Activated CD4-positive, CD25-positive, alpha-beta regulatory T cell treated with anti-CD3 and anti-CD28 coated beads, Interleukin-2, amount 50 U/mL, for 24 hours (primary cell): ENCODE measurements around the gene OPN3.
"Not testable (repeated sequence)": the region's sequence is repeated elsewhere in the genome, so short reads cannot be mapped to it uniquely, and the experiment has no call there.

Experiments used
- ATAC-seq, 2 donors: fragments of 150-1000 bp; cut with Tn5 transposase; one replicate each; pipeline ENCODE4 v1.10.0; 2021; ENCODE audit warnings: mild to moderate bottlenecking in 1 of 2, moderate library complexity in 1 of 2

Gene OPN3, protein sequence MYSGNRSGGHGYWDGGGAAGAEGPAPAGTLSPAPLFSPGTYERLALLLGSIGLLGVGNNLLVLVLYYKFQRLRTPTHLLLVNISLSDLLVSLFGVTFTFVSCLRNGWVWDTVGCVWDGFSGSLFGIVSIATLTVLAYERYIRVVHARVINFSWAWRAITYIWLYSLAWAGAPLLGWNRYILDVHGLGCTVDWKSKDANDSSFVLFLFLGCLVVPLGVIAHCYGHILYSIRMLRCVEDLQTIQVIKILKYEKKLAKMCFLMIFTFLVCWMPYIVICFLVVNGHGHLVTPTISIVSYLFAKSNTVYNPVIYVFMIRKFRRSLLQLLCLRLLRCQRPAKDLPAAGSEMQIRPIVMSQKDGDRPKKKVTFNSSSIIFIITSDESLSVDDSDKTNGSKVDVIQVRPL

DNA sequence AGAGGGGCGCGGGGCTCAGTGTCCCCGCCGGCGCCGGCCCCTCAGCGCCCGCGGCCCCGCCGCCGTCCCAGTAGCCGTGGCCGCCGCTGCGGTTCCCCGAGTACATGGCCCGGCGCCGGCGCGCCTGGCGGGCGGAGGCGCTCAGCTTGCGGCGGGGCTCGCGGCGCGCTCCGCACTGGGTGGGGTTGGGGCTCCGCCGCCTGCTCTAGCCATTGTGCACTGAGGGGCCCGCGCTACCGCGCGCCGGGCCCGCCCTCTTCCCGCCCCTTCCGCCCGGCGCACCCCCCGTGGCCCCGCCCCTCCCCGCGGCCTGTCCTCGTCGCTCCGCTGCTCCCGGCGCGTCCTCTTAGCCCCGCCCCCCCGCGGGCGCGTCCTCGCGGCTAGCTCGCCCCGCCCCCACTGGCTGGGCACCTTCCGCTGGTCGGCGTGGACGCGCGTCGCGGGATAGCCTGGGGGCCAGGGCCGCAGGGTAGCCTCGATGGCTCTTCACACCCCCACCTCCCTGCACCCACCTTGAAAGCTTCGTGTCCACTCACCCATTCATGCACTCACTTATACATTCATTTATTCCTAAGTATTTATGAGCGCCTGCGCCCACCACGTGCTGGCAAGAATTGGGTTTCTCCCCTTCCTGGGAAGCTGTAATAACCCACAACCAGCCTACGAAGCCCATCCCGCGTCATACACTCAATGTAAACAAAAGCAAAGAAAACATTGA lies at the start of gene OPN3, which contains the start of gene CHML:
OPN3 (minus strand) TSS at position 221 of the 718 bp plus-strand sequence; CDS start at position 106, 115 bp downstream.
CHML (minus strand) TSS at position 221 of the 718 bp plus-strand sequence. CDS start 4,603 bp downstream, outside the sequence.
- peak; percentile 97 to 98 for ATAC-seq

DNA sequence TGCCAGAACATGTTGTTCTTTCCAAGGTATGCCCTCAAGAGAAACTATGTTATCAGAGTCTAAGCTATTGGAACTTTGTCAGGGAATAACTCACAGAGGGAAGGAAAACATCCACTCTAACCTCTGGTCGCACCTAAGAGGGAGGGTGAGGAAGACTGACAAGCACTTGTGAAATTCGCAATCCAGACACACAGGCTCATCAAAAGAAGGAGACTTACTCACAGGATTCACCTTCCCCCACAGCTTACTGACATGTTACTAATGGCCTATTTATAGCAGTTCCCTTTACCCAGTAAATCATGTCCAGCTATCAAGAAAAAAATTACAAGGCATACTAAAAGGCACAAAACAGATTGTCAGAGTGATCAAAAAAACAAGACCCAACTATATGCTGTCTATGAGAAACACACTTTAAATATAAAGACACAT lies 48.8 kb upstream of the OPN3 start:
- peak in 1 of 2 donors; percentile 17 for ATAC-seq

DNA sequence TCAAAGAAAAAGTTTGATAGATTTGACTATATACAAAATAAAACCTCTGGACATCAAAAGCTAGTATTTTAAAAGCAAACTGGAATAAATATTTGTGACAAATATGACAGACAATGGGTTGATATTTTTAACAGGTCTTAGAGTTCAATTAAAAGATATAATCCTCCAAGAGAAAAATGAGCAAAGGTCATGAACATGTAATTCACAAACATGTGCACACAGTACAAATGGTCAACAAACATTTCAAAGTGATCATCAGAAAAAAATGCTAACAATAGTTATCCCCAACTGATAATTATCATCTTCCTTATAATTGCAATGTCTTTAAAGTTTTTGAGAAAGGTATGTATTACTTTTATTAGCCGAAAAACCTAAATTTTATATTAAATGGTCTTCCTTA lies 43.9 kb upstream of the OPN3 start:
- ATAC-seq = no peak

DNA sequence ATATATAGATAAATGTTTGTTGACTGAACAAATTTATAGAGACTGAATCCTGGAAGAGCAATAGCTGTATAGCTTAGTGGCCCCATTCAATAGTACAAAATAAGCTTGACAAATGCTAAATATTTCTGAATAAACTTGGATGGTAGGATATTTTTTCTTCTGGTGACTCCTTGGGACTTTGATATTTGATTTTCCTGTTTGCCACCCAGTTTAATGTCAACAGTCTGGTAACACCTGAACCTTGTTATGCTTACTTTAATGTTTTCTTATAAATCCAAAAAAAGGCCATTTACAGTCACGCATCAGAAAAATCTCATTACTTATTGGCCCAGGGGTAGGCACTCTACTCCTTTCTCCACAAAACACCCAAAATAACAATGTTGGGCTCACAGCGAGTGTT lies 42.8 kb upstream of the OPN3 start:
- ATAC-seq = no peak

- ATAC-seq = not testable (repeated sequence)
These were observed 41.8 kb upstream of the OPN3 start for GRCh38 chr1:241681861-241682448.

DNA sequence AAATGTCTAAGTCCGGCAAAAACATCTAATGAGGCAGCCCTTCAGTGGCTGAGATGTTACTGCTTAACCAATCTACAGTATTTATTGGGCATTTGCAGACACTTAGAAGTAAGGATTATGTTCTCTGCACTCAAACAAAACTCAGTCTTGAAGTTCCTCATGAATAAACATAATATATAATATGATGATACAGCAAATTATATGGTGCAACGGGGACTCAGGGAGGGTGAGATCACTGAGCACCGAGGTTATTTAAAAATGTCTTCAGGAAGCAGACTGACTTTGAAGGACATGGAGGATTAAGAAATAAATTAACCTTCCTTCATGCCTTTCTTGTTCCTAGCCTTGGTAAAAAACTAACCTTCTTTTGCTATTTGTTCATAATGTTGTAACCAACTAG lies 39.8 kb upstream of the OPN3 start:
- no peak for ATAC-seq

DNA sequence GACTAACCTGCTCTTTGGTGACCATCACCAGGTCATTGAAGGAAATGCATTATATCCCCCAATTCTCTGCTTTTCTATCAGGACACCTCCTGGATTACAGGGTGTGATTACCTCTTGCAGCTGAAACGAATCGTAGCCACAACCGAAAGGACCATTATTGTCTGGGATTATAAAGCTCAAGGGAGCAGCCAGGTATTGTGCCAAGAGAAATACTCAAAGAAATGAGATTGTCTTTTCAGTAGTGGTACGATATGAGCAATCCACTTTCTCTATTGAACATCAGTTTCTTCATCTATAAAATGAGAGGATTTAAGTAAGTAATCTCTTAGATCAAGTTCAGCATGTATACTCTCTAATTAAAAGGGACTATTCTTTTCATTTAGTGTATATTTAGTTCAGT lies 39.2 kb upstream of the OPN3 start:
- no peak for ATAC-seq

GRCh38 chr1:241678536-241678935 lies 38.4 kb upstream of the OPN3 start:
- ATAC-seq = no peak

DNA sequence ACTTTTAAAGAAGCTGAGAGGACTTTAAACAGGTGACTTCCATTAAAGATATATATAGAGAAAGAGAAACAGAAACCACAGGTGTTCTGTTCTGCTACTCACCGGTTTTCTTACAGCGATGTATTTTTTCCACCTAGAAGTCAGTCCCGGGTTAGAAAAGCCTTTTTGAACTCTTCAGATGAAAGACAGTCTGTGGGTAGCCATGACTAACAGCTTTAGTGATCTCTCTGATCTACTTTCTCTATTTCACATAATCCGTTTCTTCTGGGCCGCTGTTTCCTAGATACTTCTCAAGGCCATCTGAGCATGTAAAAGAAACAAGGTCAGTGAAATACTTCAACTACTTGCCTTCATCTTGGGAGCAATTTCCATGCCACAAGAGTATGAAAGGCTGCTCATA lies 37.0 kb upstream of the OPN3 start:
- ATAC-seq = peak; percentile 97 to 98

DNA sequence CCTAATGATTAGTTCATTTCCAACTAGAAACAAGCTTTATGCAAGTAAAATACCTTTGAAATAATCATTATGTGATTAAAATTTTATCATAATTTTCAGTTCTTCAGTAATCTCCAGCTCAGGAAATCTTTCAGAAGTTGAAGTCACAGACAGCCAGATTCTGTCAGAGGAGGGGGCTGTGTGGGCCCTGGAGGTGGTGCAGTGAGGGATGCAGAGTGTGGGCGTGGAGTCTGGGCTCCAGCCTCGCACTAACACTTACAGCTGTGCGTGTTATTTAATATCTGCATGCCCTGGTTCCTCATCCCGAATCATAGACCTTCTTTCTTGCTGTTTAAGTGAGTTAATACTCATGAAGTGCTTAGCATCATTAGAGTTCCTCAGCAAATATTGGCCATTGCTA lies 35.8 kb upstream of the OPN3 start:
- ATAC-seq = no peak

DNA sequence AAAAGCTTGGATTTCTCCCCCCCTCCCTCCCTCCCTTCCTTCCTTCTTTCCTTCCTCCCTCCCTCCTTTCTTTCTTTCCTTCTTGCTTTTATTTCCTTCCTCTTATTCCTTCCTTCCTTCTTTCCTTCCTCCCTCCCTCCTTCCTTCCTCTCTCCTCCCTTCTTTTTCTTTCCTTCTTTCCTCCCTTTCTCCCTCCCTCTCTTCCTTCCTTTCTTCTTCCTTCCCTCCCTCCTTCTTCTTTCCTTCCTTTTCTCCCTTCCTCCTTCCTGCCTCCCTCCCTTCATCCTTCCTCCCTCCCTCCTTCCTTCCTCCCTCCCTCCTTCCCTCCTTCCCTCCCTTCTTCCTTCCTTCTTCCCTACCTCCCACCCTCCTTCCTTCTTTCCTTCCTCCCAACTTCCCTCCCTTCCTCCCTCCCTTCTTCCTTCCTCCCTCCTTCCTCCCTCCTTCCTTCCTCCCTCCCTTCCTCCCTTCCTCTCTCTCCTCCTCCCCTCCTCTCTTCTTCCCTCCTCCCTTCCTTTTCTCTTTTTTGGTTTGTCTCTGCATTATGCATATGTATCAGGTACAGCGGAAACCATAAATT lies 34.7 kb upstream of the OPN3 start:
- ATAC-seq = no peak

DNA sequence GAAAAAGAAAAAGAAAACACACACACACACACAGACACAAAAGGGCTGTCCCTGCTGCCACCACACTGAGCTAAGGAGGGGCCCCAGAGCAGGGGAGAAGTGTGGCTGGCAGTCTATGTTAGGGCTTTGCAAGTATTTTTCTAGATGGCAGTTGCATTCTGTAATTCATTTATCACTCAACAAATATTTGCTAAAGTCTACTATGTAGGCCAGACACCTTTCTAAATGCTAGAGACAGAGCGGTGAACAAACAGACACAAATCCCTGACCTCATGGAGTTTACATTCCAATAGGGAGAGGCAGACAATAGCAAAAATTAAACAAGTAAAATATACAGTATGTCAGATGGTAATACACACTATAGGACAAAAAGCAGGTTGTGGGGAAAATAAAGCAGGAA lies 32.1 kb upstream of the OPN3 start:
- no peak for ATAC-seq

- ATAC-seq = no peak
These were observed 26.2 kb upstream of the OPN3 start for GRCh38 chr1:241666419-241666818.

DNA sequence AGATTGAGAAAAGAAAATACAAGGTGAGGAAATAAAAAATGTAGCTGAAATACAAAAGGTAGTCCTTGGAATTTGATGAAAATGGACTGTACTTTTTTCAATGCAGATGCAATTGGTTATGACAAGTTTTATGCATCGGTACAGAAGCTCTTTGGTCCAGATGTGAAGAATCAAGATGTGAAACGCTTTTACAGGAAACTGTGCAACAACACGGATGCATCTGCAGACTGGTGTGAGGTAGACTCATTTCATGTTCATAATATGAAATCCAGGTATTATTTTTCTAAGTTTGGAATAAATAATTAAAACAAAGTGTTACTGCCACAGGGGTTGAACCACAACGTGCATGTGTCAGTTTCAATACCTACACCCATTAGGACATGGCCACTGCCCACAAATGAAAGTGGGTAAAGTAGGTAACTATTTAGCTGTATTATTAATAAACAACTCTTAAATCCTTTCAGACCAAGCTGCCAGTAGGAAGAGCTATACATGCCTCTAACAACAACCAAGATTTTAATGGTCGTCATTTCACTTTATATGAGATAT lies 20.3 kb upstream of the OPN3 start:
- no peak for ATAC-seq

GRCh38 chr1:241659016-241659415 lies 18.8 kb upstream of the OPN3 start:
- not testable (repeated sequence) for ATAC-seq

- ATAC-seq = no peak
These were observed 18.1 kb upstream of the OPN3 start for GRCh38 chr1:241658081-241658793.

- no peak for ATAC-seq
These were observed 14.5 kb upstream of the OPN3 start for GRCh38 chr1:241654641-241655040.

DNA sequence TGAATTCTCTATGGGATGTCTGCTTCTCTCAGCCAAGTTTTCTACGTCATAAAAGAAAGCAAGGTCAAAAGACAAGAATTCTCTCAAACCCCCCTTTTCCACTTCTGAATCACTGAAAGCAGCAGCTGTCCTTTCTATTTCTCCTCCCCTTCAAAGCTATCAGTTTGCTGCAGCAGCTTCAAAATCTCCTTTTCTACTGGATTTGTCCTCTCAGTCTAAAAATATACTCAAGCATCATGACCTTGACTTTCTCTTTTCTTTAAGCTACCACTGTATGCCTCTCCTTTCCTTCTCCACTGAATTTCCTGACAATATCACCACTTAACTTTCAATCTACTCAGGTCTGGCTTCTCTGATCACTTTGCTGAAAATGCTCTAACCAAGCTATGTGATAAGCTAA lies 13.8 kb upstream of the OPN3 start:
- ATAC-seq = no peak

DNA sequence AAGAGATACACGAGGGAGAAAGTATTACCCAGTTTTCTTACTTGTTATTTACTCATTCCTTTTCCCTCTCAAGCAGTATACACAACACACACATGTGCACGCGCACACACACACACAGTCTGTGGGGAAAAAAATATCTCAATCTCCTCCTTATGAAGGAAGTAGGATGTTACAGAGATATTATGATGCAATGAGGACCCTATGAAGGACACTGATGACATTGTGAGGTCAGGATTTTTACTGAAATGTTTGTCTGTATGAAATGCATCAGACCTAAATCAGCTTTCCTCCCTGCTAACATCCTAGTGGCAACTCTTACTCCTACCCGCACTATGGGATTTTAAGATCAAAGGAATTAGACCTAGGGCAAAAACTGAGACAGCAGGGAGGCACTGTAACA lies 11.8 kb upstream of the OPN3 start, which contains the start of gene WDR64:
WDR64 (plus strand) TSS at position 270 of the 400 bp plus-strand sequence. CDS start 204 bp downstream, outside the sequence.
- no peak for ATAC-seq

DNA sequence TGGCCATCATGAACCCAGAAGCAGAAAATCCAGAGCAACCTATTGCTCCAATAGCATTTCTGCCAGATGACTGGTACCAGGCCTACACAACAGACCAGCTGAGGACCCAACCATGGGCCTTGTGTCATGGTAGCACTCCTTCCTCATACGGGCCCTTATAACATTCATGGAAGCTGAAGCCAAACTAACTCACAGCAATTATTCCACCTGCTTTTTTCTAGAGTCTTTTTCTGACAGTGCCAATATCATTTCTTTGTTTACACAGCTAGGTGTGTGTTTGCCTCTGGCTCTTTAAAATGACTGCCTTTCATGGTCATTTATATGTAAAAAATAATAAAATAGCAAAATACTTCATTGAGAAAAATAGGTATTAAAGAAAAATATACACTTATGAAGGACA lies 8.0 kb upstream of the OPN3 start:
- no peak for ATAC-seq

- ATAC-seq = peak in 1 of 2 donors; percentile 40
These were observed 7.5 kb upstream of the OPN3 start for GRCh38 chr1:241647658-241648057.

- ATAC-seq = no peak
These were observed 6.0 kb upstream of the OPN3 start for GRCh38 chr1:241646201-241646600.
